ACHN (cell line): ENCODE measurements around the gene RPL28.

Source experiments
- DNase-seq: peaks from one replicate; pipeline ENCODE4 v3.0.0-alpha.2; 2015
- in situ Hi-C: cut with HindIII; loops from 2 replicates; pipeline ENCODE4 v1.10.0; 2017; ENCODE audit warnings: low sequenced_read_pairs, low pct_ligation_motif_present, low pct_unique_long_range_greater_than_20kb

The RPL28 gene

GRCh38 chr19:55385724-55386492 lies at the start of gene RPL28:
RPL28 (plus strand) TSS chr19:55385932; CDS start chr19:55386358, 426 bp downstream.
- peak; percentile 98 for DNase-seq
- in situ Hi-C loops: no loop called here

DNA sequence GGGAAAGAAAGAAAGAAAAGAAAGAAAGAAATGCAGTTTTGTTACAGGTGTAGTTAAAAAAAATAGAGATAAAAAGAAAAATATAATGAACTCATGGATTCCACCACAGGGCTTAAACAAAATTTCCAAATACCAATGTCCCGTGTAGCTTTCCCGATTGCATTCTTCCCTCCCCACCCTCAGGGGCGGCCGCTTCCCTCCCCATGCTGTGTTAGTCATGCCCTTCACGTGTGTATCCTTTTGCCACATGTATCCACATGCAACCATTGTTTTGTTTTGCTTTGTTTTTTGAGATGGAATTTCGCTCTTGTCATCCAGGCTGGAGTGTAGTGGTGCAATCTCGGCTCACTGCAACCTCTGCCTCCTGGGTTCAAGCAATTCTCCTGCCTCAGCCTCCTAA lies 49.6 kb upstream of the RPL28 start:
- in situ Hi-C loops: no loop called here
- no peak for DNase-seq

DNA sequence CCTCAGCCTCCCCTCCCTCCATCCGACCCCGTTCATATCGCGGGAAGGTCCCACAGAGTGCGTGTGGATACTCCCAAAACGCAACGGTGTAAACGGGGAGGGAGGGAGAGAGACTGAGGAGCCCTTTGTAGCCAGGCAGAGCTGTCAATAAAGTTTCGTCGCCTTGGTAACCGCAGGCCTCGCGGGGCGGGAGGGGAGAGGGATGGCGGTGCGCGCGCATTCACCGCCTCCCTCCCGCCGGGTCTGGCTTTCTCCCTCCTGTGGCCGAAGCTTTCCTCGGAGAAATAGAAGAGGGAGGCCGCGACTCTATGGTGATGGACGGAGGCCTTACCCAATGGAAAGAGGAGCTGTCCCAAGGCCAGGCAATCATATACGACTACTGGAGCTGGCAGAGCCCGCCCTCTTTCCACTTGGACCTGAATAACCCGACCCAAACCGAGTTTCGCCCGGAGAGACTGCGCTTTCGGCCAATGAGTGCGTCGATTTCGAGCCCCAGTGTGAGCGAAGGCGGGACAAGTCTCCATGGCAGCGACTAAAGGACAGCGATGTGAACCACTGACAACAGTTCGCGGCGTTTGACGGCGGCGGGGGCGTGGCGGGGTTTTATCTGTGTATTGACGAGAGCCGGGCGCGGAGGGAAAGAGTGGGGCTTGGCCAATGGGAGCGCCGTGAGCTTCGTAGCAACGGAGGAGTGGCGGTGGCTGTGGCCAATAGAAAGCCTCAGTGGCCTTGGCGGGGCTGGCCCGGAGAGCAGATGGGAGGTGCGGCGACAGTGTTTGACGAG lies 46.4 kb upstream of the RPL28 start, which contains the start of gene KMT5C:
KMT5C (plus strand) TSS at position 772 of the 784 bp plus-strand sequence. CDS start 2,061 bp downstream, outside the sequence.
- in situ Hi-C loops: no loop called here

GRCh38 chr19:55339889-55340783 lies 45.6 kb upstream of the RPL28 start:
- in situ Hi-C loops: no loop called here
- no peak for DNase-seq

More for the DNA sequence above, 46.4 kb upstream of the RPL28 start, which contains the start of gene KMT5C:
- peak; percentile 99 for DNase-seq

DNA sequence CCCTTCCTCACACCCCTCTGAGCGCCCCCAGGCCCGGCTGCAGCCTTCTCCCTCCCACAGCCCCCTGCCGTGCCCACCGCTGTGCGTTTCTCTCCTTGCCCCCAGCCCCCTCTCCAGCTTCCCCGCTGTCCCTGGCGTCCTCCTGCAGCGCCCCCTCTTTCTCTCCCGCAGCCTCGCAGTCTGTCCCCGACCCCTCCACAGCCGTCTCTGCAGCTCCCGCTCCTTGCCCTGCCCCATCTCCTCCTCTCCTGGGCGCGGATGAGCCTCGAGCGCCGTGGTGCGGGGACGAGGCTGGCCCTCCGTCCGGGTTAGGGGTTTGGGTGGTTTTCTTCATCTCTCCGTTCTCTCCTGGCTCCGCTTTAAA lies 45.0 kb upstream of the RPL28 start:
- in situ Hi-C loops: no loop called here

GRCh38 chr19:55341171-55341588 lies 44.6 kb upstream of the RPL28 start:
- DNase-seq: peak; percentile 61
- in situ Hi-C loops: no loop called here

More for the DNA sequence above, 45.0 kb upstream of the RPL28 start:
- DNase-seq: peak; percentile 16

GRCh38 chr19:55341595-55342531 lies 43.9 kb upstream of the RPL28 start:
- DNase-seq: no peak
- in situ Hi-C loops: no loop called here

DNA sequence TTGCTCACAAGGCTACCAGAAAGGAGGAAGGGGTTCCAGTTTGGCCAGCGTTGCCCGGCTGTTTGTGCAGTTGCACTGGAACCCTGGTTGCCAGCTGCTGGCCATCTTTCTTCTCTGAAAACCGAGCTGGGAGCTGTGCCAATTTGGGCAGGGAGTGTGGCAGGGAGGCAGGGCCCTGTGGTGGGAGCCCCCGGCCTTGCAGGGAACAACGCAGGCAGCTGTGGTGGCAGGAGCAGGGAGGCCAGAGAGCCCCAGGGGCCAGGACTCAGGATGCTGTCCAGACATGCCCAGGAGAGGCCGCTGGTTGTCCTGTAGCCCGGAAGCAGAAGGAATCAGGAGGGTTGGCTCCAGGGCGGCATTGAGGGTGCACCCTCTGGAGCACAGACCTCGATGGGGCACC lies 41.3 kb upstream of the RPL28 start:
- in situ Hi-C loops: no loop called here
- no peak for DNase-seq

DNA sequence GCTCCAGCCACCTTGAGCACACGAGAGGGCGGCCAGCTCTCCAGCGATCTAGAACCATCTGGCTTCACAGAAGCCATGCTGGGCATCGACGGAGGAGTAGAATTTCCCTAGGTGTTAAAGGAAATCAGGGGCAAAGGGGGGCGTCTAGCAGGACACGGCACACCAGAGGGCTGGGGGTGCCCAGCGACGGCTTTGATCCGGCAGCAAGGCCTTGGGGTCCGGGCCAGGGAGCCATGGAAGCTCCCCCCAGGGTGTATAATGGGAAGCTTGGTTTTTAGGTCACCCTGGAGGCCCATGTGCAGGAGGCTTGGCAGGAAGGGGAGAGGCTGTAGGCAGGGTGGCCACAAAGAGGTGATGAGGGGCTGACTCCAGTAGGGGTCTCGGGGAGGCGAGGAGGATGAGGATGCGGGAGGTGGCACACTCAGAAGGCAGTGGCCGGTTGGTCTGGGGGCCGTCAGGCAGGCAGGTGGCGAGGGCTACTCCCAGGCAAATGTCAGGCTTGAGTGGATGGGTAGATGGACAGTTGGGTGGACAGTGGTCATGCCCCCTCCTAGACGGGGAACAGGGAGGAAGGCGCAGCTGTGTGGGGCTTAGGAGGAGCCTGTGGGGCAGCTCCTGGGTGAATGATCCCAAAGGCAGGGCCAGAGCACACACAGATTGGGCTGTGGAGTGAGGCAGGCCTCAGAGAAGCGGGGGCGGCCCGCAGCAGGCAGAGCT lies 40.5 kb upstream of the RPL28 start:
- DNase-seq: no peak
- in situ Hi-C loops: no loop called here

DNA sequence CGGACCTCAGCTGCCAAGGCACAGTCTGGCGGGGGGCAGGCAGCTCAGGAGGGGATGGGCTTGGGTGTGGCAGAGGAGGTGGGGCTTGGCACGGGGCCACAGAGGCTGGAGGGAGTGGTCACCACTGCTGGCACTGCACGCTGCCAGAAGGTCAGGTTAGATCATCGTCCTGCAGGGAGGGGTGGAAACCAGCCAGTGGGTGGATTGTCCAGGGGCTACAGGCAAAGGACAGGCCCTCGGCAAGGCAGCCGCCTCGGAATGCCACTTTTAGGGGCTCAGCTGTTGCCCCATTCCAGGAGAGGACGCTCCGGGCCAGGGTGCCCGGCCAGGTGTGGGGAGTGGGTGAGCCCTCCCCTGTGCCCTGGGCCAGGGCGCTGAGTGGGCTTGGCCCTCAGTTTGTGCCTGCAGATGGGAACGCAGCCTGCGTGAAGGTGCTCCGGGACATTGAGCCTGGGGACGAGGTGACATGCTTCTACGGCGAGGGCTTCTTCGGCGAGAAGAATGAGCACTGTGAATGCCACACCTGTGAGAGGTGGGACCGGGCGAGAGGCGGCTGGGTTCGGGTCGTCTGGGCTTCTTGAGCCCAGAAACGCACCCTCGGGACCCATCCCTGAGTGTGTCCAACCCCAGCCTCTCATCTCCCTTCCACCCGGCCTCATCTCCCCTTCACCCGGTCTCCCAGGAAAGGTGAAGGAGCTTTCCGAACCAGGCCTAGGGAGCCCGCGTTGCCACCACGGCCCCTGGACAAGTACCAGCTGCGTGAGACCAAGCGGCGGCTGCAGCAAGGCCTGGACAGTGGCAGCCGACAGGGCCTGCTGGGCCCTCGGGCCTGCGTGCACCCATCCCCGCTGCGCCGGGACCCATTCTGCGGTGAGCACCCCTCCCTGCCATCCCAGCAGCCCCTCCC lies 39.7 kb upstream of the RPL28 start:
- no peak for DNase-seq
- in situ Hi-C loops: no loop called here

GRCh38 chr19:55346725-55347441 lies 38.8 kb upstream of the RPL28 start:
- in situ Hi-C loops: no loop called here
- DNase-seq: no peak

DNA sequence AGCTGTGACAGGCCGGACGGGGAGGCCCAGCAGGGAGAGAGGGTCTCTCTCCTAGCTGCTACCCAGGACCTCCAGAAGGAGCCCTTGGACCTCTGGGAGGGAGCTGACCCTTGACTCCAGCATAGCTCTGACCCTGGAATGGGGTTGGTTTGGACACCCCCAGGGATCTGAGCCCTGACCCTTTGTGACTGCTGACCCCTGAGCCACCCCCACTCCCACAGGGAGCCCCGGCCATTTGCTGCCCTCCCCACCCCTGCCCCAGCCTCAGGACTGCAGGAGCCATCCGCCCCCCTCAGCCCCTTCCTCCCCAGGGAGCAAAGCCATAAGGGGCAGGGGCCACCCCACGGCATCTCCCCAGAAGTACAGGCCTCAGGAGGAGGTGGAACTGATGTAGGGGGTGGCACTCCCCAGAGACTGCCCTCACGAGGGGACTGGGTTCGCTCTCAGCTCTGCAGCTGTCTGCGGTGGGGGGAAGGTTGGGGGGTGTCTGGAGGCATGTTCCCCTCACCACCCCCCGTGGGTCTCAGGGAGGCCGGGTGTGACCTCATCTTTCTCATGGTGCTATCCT lies 38.2 kb upstream of the RPL28 start:
- in situ Hi-C loops: no loop called here
- no peak for DNase-seq

DNA sequence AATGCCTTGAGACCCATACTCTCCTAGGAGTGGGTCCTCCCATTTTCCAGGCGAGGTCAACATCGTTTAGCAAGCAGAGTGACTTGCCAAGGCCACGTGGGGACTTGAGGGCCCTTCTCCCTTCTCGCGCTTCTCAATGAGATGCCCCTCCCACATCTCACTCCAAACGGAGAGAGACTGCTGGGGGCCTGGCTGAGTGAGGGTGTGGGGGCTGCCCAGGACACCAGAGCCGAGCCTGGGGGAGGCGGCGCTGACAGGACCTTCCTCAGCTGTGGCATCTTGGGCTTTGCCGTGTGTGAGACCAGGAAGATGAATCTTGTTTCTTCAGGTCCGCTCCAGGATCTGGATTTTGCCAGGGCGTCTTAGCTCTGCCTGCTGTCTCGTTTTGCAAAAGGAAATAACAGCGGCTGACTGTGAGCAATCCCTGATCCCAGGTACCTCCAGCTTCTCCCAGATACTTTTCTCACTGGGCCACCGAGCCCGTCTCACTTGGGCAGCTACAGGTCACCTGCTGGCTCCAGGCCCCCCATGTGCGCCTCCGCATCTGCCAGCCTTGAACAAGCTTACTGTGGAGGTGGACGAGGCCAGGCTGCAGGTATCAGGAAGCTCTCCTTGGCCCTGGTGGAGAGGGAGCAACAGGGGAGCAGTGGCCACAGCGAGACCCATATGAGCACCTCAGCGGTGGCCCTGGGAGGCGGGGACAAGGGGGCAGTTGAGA lies 37.3 kb upstream of the RPL28 start:
- in situ Hi-C loops: no loop called here
- no peak for DNase-seq

- DNase-seq: no peak
- in situ Hi-C loops: no loop called here
Observed at GRCh38 chr19:55350620-55351315, 35.0 kb upstream of the RPL28 start.
